Stomach (tissue), 9 donors: ENCODE data around the gene RBPMS2. TPM values are rescaled to one million over a fixed set of nuclear protein-coding genes. Genes with fewer than 3 reads are reported as not detected.

ENCODE experiments used
- DNase-seq, 2 donors: peaks; one replicate each; pipeline versions ENCODE4 v3.0.0 to v3.0.0-alpha.2; 2013 to 2019
- H3K27ac ChIP-seq, 5 donors: fragments of 200-600 bp in 4 of 5; sonication (generic) in 4 of 5; one replicate each; pipeline ENCODE4 v1.5.1; 2013 to 2019; ENCODE audit warnings: mild to moderate bottlenecking in 1 of 5, moderate library complexity in 1 of 5
- H3K27me3 ChIP-seq, 3 donors: fragments of 200-600 bp; sonication (generic); one replicate each; pipeline ENCODE4 v1.5.1; 2017 to 2019; ENCODE audit warnings: mixed run types in 1 of 3
- H3K36me3 ChIP-seq, 4 donors: fragments of 200-600 bp; sonication (generic); 1 replicate in 3 of 4; 2 replicates in 1 of 4; pipeline ENCODE4 v1.5.1; 2016 to 2019
- H3K4me1 ChIP-seq, 4 donors: fragments of 200-600 bp; sonication (generic); one replicate each; pipeline ENCODE4 v1.5.1; 2016 to 2019
- H3K4me3 ChIP-seq, 4 donors: fragments of 200-600 bp; sonication (generic) in 3 of 4; one replicate each; pipeline ENCODE4 v1.5.1; 2016 to 2019; ENCODE audit warnings: mild to moderate bottlenecking in 1 of 4
- H3K9me3 ChIP-seq, 4 donors: fragments of 200-600 bp; sonication (generic); one replicate each; pipeline ENCODE4 v1.5.1; 2016 to 2019
- CTCF ChIP-seq, 7 experiments: fragments of 450-650 bp in 4 of 7; fragments of 200-600 bp in 3 of 7; sonication (generic) in 3 of 7; IDR thresholded peaks; one replicate each; pipeline ENCODE4 v1.5.1; 2016 to 2019; ENCODE audit warnings: antibody characterized with exemption in 7 of 7, control low read depth in 2 of 7, mild to moderate bottlenecking in 1 of 7
- EP300 ChIP-seq: sonication (generic); formaldehyde crosslinking; IDR thresholded peaks from one replicate; pipeline ENCODE4 v1.6.1; 2017; ENCODE audit warnings: antibody characterized with exemption
- POLR2A ChIP-seq, 4 donors: fragments of 450-650 bp; IDR thresholded peaks; one replicate each; pipeline ENCODE4 v1.6.1; 2016; ENCODE audit warnings: antibody characterized with exemption in 4 of 4, control low read depth in 2 of 4, mild to moderate bottlenecking in 1 of 4, moderate library complexity in 1 of 4
- POLR2AphosphoS5 ChIP-seq, 3 donors: sonication (generic); formaldehyde crosslinking; IDR thresholded peaks; one replicate each; pipeline ENCODE4 v1.6.1; 2016; ENCODE audit warnings: antibody characterized with exemption in 3 of 3
- WGBS, 5 donors: extraction: QIAGEN DNeasy Blood & Tissue Kit in 3 of 5; methylation state at CpG; one replicate each; pipeline versions ENCODE4 v1.1.5 to v1.1.7; 2013 to 2018; 5-methylcytosine and 5-hydroxymethylcytosine counted together
- intact Hi-C: fragments of 100-400 bp; cut with DNase I; formaldehyde crosslinking; loops from one replicate; pipeline ENCODE4 v1.15.1; 2023; ENCODE audit warnings: low total_unique reads
- polyA plus RNA-seq, 3 donors: library from polyadenylated mRNA; stranded (reverse); fragments of 200-250 nt; gene quantifications; one replicate each; pipeline ENCODE4 v1.2.3, GENCODE V29; 2013
- total RNA-seq, 5 donors: library from RNA; depleted of rRNA; stranded (reverse); fragments of >200 nt; gene quantifications; one replicate each; pipeline versions ENCODE4 v1.1.0 to v1.2.3, GENCODE V29; 2014 to 2016
- donor health status: healthy with polysubstance abuse.
- donor health status: Bipolar disorder and iron deficiency.
- donor health status: healthy.

RBPMS2 gene
- total and polyA plus RNA-seq, 8 donors: 2.3 to 38.8 (median 9.1) TPM

GRCh38 chr15:64760056-64760455 is 15.3 kb downstream of the RBPMS2 start:
- TF ChIP-seq POLR2A (IDR thresholded peaks at IDR 0.05): no peak
- no peak for TF ChIP-seq CTCF (IDR thresholded peaks at IDR 0.05)
- no peak for TF ChIP-seq POLR2AphosphoS5 (IDR thresholded peaks at IDR 0.05)
- no peak for TF ChIP-seq EP300
- Histone ChIP-seq H3K27ac (peak overlapping the region in 3 of 5 donors; percentile 23 to 76 (median 53)), H3K4me3 (no peak overlapping the region), H3K36me3 (no peaks in the 10 kb centered on the region), H3K4me1 (peaks cover 0 to 23% (median 5%) of the 10 kb centered on the region in 4 donors), H3K9me3 (no peaks in the 10 kb centered on the region), H3K27me3 (no peaks in the 10 kb centered on the region)
- 52 to 88% (median 85%) methylated on average over 2 to 8 of the region's 8 CpGs for WGBS, 5 donors
- no peak for DNase-seq
- intact Hi-C loops: no loop called here

- DNase-seq: no peak
- H3K9me3 ChIP-seq: no peaks in the 10 kb centered on the region
- intact Hi-C loops: no loop called here
- WGBS, 5 donors: 74 to 91% (median 89%) methylated on average over 9 to 10 of the region's 10 CpGs
- peak overlapping the region in 3 of 5 donors; percentile 29 to 67 (median 39) for H3K27ac ChIP-seq
- H3K4me1 ChIP-seq: peaks cover 0 to 33% (median 5%) of the 10 kb centered on the region in 4 donors
- H3K36me3 ChIP-seq: no peaks in the 10 kb centered on the region
- no peaks in the 10 kb centered on the region for H3K27me3 ChIP-seq
- no peak overlapping the region for H3K4me3 ChIP-seq
- TF ChIP-seq CTCF (IDR thresholded peaks at IDR 0.05) (no peak), EP300 (no peak), POLR2AphosphoS5 (IDR thresholded peaks at IDR 0.05) (no peak), POLR2A (IDR thresholded peaks at IDR 0.05) (no peak)
Observed at GRCh38 chr15:64755427-64755940, 19.9 kb downstream of the RBPMS2 start.

GRCh38 chr15:64754663-64755426 is 20.5 kb downstream of the RBPMS2 start:
- Histone ChIP-seq H3K27ac (peak overlapping the region in 3 of 5 donors; percentile 29 to 67 (median 39)), H3K27me3 (no peaks in the 10 kb centered on the region), H3K36me3 (no peaks in the 10 kb centered on the region), H3K4me1 (peaks cover 0 to 32% (median 2%) of the 10 kb centered on the region in 4 donors), H3K9me3 (no peaks in the 10 kb centered on the region), H3K4me3 (no peak overlapping the region)
- no peak for DNase-seq
- TF ChIP-seq EP300 (no peak), CTCF (IDR thresholded peaks at IDR 0.05) (no peak), POLR2AphosphoS5 (IDR thresholded peaks at IDR 0.05) (no peak), POLR2A (IDR thresholded peaks at IDR 0.05) (no peak)
- intact Hi-C loops: no loop called here
- WGBS, 5 donors: 57 to 78% (median 72%) methylated on average over 14 of the region's 14 CpGs

GRCh38 chr15:64753480-64754185 is 21.8 kb downstream of the RBPMS2 start:
- H3K27me3 ChIP-seq: no peaks in the 10 kb centered on the region
- H3K4me3 ChIP-seq: no peak overlapping the region
- H3K36me3 ChIP-seq: peaks cover 0 to 2% (median under 1%) of the 10 kb centered on the region in 4 donors
- WGBS, 5 donors: 83 to 89% (median 87%) methylated on average over 12 to 16 of the region's 16 CpGs
- DNase-seq: no peak
- H3K27ac ChIP-seq: peak overlapping the region in 1 of 5 donors; percentile 67
- intact Hi-C loops: no loop called here
- no peaks in the 10 kb centered on the region for H3K9me3 ChIP-seq
- H3K4me1 ChIP-seq: peaks cover 0 to 42% (median 4%) of the 10 kb centered on the region in 4 donors
- TF ChIP-seq CTCF (IDR thresholded peaks at IDR 0.05): no peak
- no peak for TF ChIP-seq EP300
- TF ChIP-seq POLR2AphosphoS5 (IDR thresholded peaks at IDR 0.05): no peak
- no peak for TF ChIP-seq POLR2A (IDR thresholded peaks at IDR 0.05)
